Measurements from ENCODE around the gene MYRIP. TPM values are rescaled to one million over a fixed set of nuclear protein-coding genes. Genes with fewer than 3 reads are reported as not detected.
A peak's percentile ranks its signal among the peaks of the same experiment; 100 is the strongest.

The MYRIP gene
- total and polyA plus RNA-seq, 10 of the 15 experiments (the other 5 are each of a cell fraction or from before 2014, with no cell fraction given): 0.03 to 0.08 (median 0.04) TPM; not detected in 6

DNA sequence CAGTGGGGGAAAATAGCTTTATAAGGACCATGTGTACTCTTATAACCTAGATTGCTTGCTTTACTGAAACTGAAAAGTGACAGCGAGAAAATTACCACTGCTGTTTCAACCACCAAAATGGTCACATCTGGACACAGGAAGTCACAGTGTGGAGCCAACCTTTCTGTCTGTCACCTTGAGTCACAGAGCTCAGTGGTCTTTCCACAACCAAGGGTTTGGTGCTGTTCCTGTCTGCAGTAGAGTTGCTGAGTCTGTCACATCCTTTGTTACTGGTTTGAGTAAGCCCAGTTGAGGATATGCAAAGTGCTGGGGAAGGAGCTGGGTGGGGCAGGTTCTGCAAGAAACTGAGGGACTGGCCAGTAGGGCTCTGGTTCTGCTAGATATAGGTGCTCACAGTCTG lies 361.0 kb downstream of the MYRIP start (continued):
- no peak; the same call in 1 of the 2 replicates for TF ChIP-seq ATF2 (IDR thresholded peaks at IDR 0.05; ENCODE audit: low read length)
- no peak for TF ChIP-seq WRNIP1 (IDR thresholded peaks at IDR 0.05; ENCODE audit: borderline replicate concordance, low read depth, low read length)
- TF ChIP-seq, protein P1, sequence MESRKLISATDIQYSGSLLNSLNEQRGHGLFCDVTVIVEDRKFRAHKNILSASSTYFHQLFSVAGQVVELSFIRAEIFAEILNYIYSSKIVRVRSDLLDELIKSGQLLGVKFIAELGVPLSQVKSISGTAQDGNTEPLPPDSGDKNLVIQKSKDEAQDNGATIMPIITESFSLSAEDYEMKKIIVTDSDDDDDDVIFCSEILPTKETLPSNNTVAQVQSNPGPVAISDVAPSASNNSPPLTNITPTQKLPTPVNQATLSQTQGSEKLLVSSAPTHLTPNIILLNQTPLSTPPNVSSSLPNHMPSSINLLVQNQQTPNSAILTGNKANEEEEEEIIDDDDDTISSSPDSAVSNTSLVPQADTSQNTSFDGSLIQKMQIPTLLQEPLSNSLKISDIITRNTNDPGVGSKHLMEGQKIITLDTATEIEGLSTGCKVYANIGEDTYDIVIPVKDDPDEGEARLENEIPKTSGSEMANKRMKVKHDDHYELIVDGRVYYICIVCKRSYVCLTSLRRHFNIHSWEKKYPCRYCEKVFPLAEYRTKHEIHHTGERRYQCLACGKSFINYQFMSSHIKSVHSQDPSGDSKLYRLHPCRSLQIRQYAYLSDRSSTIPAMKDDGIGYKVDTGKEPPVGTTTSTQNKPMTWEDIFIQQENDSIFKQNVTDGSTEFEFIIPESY (IDR thresholded peaks at IDR 0.05): no peak
- no peak for TF ChIP-seq SMAD1 (IDR thresholded peaks at IDR 0.05; ENCODE audit: low read depth, partially characterized antibody)
- TF ChIP-seq, protein P2, sequence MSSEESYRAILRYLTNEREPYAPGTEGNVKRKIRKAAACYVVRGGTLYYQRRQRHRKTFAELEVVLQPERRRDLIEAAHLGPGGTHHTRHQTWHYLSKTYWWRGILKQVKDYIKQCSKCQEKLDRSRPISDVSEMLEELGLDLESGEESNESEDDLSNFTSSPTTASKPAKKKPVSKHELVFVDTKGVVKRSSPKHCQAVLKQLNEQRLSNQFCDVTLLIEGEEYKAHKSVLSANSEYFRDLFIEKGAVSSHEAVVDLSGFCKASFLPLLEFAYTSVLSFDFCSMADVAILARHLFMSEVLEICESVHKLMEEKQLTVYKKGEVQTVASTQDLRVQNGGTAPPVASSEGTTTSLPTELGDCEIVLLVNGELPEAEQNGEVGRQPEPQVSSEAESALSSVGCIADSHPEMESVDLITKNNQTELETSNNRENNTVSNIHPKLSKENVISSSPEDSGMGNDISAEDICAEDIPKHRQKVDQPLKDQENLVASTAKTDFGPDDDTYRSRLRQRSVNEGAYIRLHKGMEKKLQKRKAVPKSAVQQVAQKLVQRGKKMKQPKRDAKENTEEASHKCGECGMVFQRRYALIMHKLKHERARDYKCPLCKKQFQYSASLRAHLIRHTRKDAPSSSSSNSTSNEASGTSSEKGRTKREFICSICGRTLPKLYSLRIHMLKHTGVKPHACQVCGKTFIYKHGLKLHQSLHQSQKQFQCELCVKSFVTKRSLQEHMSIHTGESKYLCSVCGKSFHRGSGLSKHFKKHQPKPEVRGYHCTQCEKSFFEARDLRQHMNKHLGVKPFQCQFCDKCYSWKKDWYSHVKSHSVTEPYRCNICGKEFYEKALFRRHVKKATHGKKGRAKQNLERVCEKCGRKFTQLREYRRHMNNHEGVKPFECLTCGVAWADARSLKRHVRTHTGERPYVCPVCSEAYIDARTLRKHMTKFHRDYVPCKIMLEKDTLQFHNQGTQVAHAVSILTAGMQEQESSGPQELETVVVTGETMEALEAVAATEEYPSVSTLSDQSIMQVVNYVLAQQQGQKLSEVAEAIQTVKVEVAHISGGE (CRISPR knock-in tag; IDR thresholded peaks at IDR 0.05): no peak
- TF ChIP-seq TCF7 (IDR thresholded peaks at IDR 0.05; ENCODE audit: borderline replicate concordance): no peak
- TF ChIP-seq TBL1XR1 (IDR thresholded peaks at IDR 0.05; ENCODE audit: low read depth, low read length): no peak
- TF ChIP-seq SP1 (IDR thresholded peaks at IDR 0.05; ENCODE audit: low read depth, low read length): no peak
- TF ChIP-seq MTA3 (IDR thresholded peaks at IDR 0.05; ENCODE audit: borderline replicate concordance, low read length): no peak
- TF ChIP-seq HDAC6 (IDR thresholded peaks at IDR 0.05; ENCODE audit: unreplicated experiment): no peak
- peak; percentile 76; the same call in 1 of the 2 replicates for TF ChIP-seq PAX5 (IDR thresholded peaks at IDR 0.05; ENCODE audit: borderline replicate concordance, low read depth, low read length)
- TF ChIP-seq EED (IDR thresholded peaks at IDR 0.05; ENCODE audit: low read depth): peak; percentile 40; the same call in 1 of the 2 replicates
- TF ChIP-seq, protein P3, sequence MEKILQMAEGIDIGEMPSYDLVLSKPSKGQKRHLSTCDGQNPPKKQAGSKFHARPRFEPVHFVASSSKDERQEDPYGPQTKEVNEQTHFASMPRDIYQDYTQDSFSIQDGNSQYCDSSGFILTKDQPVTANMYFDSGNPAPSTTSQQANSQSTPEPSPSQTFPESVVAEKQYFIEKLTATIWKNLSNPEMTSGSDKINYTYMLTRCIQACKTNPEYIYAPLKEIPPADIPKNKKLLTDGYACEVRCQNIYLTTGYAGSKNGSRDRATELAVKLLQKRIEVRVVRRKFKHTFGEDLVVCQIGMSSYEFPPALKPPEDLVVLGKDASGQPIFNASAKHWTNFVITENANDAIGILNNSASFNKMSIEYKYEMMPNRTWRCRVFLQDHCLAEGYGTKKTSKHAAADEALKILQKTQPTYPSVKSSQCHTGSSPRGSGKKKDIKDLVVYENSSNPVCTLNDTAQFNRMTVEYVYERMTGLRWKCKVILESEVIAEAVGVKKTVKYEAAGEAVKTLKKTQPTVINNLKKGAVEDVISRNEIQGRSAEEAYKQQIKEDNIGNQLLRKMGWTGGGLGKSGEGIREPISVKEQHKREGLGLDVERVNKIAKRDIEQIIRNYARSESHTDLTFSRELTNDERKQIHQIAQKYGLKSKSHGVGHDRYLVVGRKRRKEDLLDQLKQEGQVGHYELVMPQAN (conservative IDR thresholded peaks at IDR 0.05): no peak
- no peak for TF ChIP-seq BCL3 (IDR thresholded peaks at IDR 0.05; ENCODE audit: borderline replicate concordance, insufficient read depth, low read depth, low read length, poor library complexity, severe bottlenecking)
- no peak; the same call in 1 of the 2 replicates for TF ChIP-seq IKZF1 (conservative IDR thresholded peaks at IDR 0.05)
- no peak for TF ChIP-seq BRCA1 (IDR thresholded peaks at IDR 0.05; ENCODE audit: low read depth, low read length)
- no peak for TF ChIP-seq CHD4 (IDR thresholded peaks at IDR 0.05)
- TF ChIP-seq, protein P4, sequence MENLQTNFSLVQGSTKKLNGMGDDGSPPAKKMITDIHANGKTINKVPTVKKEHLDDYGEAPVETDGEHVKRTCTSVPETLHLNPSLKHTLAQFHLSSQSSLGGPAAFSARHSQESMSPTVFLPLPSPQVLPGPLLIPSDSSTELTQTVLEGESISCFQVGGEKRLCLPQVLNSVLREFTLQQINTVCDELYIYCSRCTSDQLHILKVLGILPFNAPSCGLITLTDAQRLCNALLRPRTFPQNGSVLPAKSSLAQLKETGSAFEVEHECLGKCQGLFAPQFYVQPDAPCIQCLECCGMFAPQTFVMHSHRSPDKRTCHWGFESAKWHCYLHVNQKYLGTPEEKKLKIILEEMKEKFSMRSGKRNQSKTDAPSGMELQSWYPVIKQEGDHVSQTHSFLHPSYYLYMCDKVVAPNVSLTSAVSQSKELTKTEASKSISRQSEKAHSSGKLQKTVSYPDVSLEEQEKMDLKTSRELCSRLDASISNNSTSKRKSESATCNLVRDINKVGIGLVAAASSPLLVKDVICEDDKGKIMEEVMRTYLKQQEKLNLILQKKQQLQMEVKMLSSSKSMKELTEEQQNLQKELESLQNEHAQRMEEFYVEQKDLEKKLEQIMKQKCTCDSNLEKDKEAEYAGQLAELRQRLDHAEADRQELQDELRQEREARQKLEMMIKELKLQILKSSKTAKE (IDR thresholded peaks at IDR 0.05; ENCODE audit: low read depth, poor library complexity, severe bottlenecking): peak; percentile 94
- no peak for TF ChIP-seq RBBP5 (conservative IDR thresholded peaks at IDR 0.05)

All from GM12878 (cell line).